Activated T-cell treated with anti-CD3 and anti-CD28 coated beads for 48 hours (primary cell): ENCODE measurements around the gene TMEM158.
A peak's percentile ranks its signal among the peaks of the same experiment; 100 is the strongest.

ENCODE experiments used
- DNase-seq: peaks from one replicate; pipeline ENCODE4 v3.0.0-alpha.2; 2020; ENCODE audit warnings: low read depth

The TMEM158 gene

GRCh38 chr3:45226206-45226915 is at the start of gene TMEM158:
TSS of gene TMEM158 (minus strand) at chr3:45226287. CDS start at chr3:45226027, 260 bp downstream.
- DNase-seq: peak; percentile 74

- no peak for DNase-seq
Measured at GRCh38 chr3:45275006-45275704, 49.1 kb upstream of the TMEM158 start.

GRCh38 chr3:45273681-45274515 is 47.8 kb upstream of the TMEM158 start:
- no peak for DNase-seq

- DNase-seq: no peak
Measured at GRCh38 chr3:45272828-45273470, 46.9 kb upstream of the TMEM158 start.

GRCh38 chr3:45272032-45272810 is 46.1 kb upstream of the TMEM158 start:
- DNase-seq: no peak

GRCh38 chr3:45269952-45270351 is 43.9 kb upstream of the TMEM158 start:
- no peak for DNase-seq

- DNase-seq: no peak
Measured at GRCh38 chr3:45267097-45267496, 41.0 kb upstream of the TMEM158 start.

GRCh38 chr3:45261333-45262110 is 35.4 kb upstream of the TMEM158 start:
- no peak for DNase-seq

GRCh38 chr3:45259133-45259532 is 33.0 kb upstream of the TMEM158 start:
- DNase-seq: no peak

GRCh38 chr3:45258317-45258716 is 32.2 kb upstream of the TMEM158 start:
- no peak for DNase-seq

GRCh38 chr3:45253316-45253715 is 27.2 kb upstream of the TMEM158 start:
- no peak for DNase-seq

GRCh38 chr3:45252826-45253225 is 26.7 kb upstream of the TMEM158 start:
- DNase-seq: no peak

- DNase-seq: no peak
Measured at GRCh38 chr3:45249391-45249790, 23.3 kb upstream of the TMEM158 start.

- no peak for DNase-seq
Measured at GRCh38 chr3:45246241-45246640, 20.2 kb upstream of the TMEM158 start.

GRCh38 chr3:45244356-45244755 is 18.3 kb upstream of the TMEM158 start:
- no peak for DNase-seq

- no peak for DNase-seq
Measured at GRCh38 chr3:45241206-45241605, 15.1 kb upstream of the TMEM158 start.

- no peak for DNase-seq
Measured at GRCh38 chr3:45240292-45240691, 14.2 kb upstream of the TMEM158 start.

- DNase-seq: no peak
Measured at GRCh38 chr3:45239254-45239653, 13.2 kb upstream of the TMEM158 start.

- DNase-seq: no peak
Measured at GRCh38 chr3:45236964-45237363, 10.9 kb upstream of the TMEM158 start.

- DNase-seq: no peak
Measured at GRCh38 chr3:45235409-45235808, 9.3 kb upstream of the TMEM158 start.

- no peak for DNase-seq
Measured at GRCh38 chr3:45234250-45234649, 8.2 kb upstream of the TMEM158 start.
